Thyroid gland (tissue), 4 donors: ENCODE measurements around the gene CASR. TPM values are rescaled to one million over a fixed set of nuclear protein-coding genes. Genes with fewer than 3 reads are reported as not detected.
A peak's percentile ranks its signal among the peaks of the same experiment; 100 is the strongest.

Experiments used
- DNase-seq, 2 donors: peaks; one replicate each; pipeline ENCODE4 v3.0.0-alpha.2; 2019
- H3K27ac ChIP-seq, 3 donors: fragments of 200-600 bp; sonication (generic); 1 replicate in 2 of 3; 2 replicates in 1 of 3; pipeline ENCODE4 v1.5.1; 2016 to 2019; ENCODE audit warnings: mild to moderate bottlenecking in 1 of 3, moderate library complexity in 1 of 3
- H3K27me3 ChIP-seq: fragments of 200-600 bp; sonication (generic); one replicate; pipeline ENCODE4 v1.5.1; 2019
- H3K36me3 ChIP-seq, 2 donors: fragments of 200-600 bp; sonication (generic); one replicate each; pipeline ENCODE4 v1.5.1; 2016 to 2019
- H3K4me1 ChIP-seq, 2 donors: fragments of 200-600 bp; sonication (generic); one replicate each; pipeline ENCODE4 v1.5.1; 2017 to 2019
- H3K4me3 ChIP-seq, 3 donors: fragments of 200-600 bp; sonication (generic); replicated peaks in 1 of 3; 1 replicate in 2 of 3; 2 replicates in 1 of 3; pipeline ENCODE4 v1.5.1; 2016; ENCODE audit warnings: mild to moderate bottlenecking in 1 of 3
- H3K9me3 ChIP-seq: fragments of 200-600 bp; sonication (generic); one replicate; pipeline ENCODE4 v1.5.1; 2017
- POLR2A ChIP-seq, 2 donors: fragments of 450-650 bp; IDR thresholded peaks; one replicate each; pipeline ENCODE4 v1.6.1; 2017; ENCODE audit warnings: antibody characterized with exemption in 2 of 2, mild to moderate bottlenecking in 2 of 2, moderate library complexity in 1 of 2
- WGBS, 2 donors: methylation state at CpG; one replicate each; pipeline ENCODE4 v1.1.5; 2017; 5-methylcytosine and 5-hydroxymethylcytosine counted together
- intact Hi-C: fragments of 100-400 bp; cut with DNase I; formaldehyde crosslinking; loops from one replicate; pipeline ENCODE4 v1.15.1; 2023
- total RNA-seq, 4 donors: library from RNA; depleted of rRNA; stranded (reverse); fragments of >200 nt; gene quantifications; one replicate each; pipeline ENCODE4 v1.2.3, GENCODE V29; 2016
- TF ChIP-seq, protein P1 (sequence below), 6 experiments: fragments of 200-600 bp in 3 of 6; fragments of 450-650 bp in 3 of 6; sonication (generic) in 3 of 6; IDR thresholded peaks; one replicate each; pipeline ENCODE4 v1.5.1; 2016 to 2019; ENCODE audit warnings: antibody characterized with exemption in 6 of 6, mild to moderate bottlenecking in 2 of 6, inconsistent platforms in 1 of 6, moderate library complexity in 1 of 6

CASR gene
- total RNA-seq, 4 donors from 2014 or later = under 0.01 to 1.2 (median 0.17) TPM; not detected in 1

DNA sequence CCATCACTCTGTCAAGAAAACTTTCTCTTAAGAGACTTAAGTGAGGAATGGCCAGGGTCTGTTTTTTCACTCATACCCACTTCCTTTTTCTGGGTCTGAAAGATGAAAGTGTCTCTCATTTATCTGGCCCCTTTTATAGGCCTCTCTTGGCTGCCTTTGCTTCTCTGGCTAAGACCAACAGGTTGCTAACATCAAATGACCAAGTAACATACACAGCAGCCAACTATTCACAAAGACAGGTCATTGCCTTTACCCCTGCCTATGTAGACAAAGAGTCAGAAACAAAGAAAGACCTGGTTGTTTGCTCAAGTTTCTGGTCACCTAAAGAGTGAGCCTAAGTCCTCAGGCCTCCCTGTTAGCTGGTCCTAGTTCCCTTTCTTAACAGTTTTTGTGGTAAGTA, 117.6 kb downstream of the CASR start:
- TF ChIP-seq POLR2A (IDR thresholded peaks at IDR 0.05) = no peak
- TF ChIP-seq, protein P1, sequence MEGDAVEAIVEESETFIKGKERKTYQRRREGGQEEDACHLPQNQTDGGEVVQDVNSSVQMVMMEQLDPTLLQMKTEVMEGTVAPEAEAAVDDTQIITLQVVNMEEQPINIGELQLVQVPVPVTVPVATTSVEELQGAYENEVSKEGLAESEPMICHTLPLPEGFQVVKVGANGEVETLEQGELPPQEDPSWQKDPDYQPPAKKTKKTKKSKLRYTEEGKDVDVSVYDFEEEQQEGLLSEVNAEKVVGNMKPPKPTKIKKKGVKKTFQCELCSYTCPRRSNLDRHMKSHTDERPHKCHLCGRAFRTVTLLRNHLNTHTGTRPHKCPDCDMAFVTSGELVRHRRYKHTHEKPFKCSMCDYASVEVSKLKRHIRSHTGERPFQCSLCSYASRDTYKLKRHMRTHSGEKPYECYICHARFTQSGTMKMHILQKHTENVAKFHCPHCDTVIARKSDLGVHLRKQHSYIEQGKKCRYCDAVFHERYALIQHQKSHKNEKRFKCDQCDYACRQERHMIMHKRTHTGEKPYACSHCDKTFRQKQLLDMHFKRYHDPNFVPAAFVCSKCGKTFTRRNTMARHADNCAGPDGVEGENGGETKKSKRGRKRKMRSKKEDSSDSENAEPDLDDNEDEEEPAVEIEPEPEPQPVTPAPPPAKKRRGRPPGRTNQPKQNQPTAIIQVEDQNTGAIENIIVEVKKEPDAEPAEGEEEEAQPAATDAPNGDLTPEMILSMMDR (IDR thresholded peaks at IDR 0.05) = no peak
- no peaks in the 10 kb centered on the region for H3K9me3 ChIP-seq
- intact Hi-C loops = no loop called here
- DNase-seq = no peak
- no peaks in the 10 kb centered on the region for H3K36me3 ChIP-seq
- H3K4me3 ChIP-seq = no peak overlapping the region
- H3K27me3 ChIP-seq = no peaks in the 10 kb centered on the region
- H3K27ac ChIP-seq = no peak overlapping the region
- peaks cover 1 to 4% of the 10 kb centered on the region in 2 donors for H3K4me1 ChIP-seq

DNA sequence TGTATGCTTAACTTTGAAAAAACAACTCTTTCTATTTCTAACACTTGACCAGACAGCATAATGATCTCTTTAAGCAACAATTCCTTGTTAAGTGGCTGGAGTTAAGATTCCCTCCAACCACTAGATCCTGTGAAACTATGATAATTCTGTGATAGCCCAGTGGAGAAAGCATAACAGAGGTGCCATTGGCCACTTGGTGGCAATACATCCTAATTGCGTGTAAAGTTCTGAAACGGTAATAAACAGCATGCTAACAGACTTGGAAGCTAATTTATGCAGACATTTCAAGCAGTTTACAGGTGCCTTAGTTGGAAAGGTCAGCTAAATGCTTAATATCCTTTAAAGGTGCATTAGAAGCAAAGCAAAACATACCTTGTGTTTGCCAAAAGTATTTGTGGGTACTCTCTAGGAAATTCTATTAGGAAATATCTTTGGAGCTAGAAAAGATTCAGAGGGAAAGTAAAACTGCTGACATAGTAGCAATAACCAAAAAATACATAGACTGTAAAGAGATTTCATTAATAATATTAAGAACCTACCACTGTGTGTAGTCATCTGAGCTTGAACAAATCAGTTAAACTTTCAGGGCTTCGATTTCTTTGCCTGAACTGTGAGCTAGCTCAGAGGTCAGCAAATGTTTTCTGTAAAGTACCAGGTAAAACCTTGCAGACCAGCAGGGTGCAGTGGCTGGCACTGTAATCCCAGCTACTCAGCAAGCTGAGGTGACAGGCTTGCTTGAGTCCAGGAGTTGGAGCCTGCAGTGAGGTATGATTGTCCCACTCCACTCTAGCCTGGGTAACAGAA, 122.6 kb downstream of the CASR start:
- DNase-seq = peak; percentile 42 to 55
- Histone ChIP-seq H3K9me3 (no peaks in the 10 kb centered on the region), H3K27ac (no peak overlapping the region), H3K4me1 (peaks cover 24 to 30% of the 10 kb centered on the region in 2 donors), H3K27me3 (no peaks in the 10 kb centered on the region), H3K4me3 (no peak overlapping the region), H3K36me3 (no peaks in the 10 kb centered on the region)
- TF ChIP-seq, protein P1 (IDR thresholded peaks at IDR 0.05) = no peak
- no peak for TF ChIP-seq POLR2A (IDR thresholded peaks at IDR 0.05)
- intact Hi-C loops = no loop called here
- WGBS, 2 donors = 25 to 26% methylated on average over 3 of the region's 3 CpGs

DNA sequence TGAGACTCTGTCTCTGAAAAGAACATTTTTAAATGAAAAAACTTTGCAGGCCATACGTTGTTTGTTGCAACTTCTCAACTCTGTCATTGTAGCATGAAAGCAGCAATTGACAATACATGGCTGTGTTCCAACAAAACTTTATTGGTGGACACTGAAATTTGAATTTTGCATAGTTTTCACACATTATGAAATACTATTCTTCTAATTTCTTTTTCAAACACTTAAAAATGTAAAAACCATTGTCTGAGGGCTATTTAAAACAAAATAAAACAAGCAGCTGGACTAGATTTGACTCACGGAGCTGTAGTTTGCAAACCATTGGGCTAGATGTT, 123.1 kb downstream of the CASR start:
- no peaks in the 10 kb centered on the region for H3K9me3 ChIP-seq
- TF ChIP-seq, protein P1 (IDR thresholded peaks at IDR 0.05) = no peak
- TF ChIP-seq POLR2A (IDR thresholded peaks at IDR 0.05) = no peak
- no peak overlapping the region for H3K4me3 ChIP-seq
- H3K4me1 ChIP-seq = peaks cover 24 to 33% of the 10 kb centered on the region in 2 donors
- H3K36me3 ChIP-seq = no peaks in the 10 kb centered on the region
- H3K27ac ChIP-seq = peak overlapping the region in 1 of 3 donors; percentile 9
- no peaks in the 10 kb centered on the region for H3K27me3 ChIP-seq
- DNase-seq = no peak
- intact Hi-C loops = no loop called here
- WGBS, 2 donors = 55 to 67% methylated on average over 2 of the region's 2 CpGs

DNA sequence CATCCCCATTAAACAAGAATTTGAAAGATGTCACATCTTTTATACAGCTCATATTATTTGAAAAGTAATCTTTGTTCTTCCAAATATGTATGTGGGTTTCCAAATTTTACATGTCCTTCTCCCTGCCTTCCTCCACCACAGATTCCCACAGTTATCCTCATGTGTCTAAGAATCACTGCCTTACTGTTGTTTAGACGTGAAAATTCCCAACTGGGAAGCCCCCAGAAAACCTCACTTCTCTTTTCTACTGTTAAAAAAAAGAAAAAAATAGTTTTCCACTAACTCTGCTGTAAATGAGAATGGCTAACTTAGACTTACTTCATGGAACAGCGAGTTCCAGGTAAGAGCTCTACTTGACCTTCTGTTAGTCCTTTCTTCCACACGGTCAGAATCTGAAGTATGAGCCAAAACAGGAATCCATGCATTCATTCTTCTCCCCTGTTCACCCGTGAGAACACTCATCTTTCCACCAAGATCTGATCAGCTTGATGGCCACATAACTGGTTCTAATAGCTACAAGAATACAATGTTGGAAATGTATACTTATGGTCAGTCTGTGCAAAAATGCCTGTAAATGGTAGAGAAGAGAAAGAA, 123.7 kb downstream of the CASR start:
- 30 to 45% methylated on average over 4 of the region's 4 CpGs for WGBS, 2 donors
- peaks cover 24 to 33% of the 10 kb centered on the region in 2 donors for H3K4me1 ChIP-seq
- H3K4me3 ChIP-seq = no peak overlapping the region
- H3K9me3 ChIP-seq = no peaks in the 10 kb centered on the region
- TF ChIP-seq POLR2A (IDR thresholded peaks at IDR 0.05) = no peak
- TF ChIP-seq, protein P1 (IDR thresholded peaks at IDR 0.05) = no peak
- intact Hi-C loops = no loop called here
- DNase-seq = peak in 1 of 2 donors; percentile 4
- peak overlapping the region in 1 of 3 donors; percentile 9 for H3K27ac ChIP-seq
- H3K27me3 ChIP-seq = no peaks in the 10 kb centered on the region
- H3K36me3 ChIP-seq = no peaks in the 10 kb centered on the region

DNA sequence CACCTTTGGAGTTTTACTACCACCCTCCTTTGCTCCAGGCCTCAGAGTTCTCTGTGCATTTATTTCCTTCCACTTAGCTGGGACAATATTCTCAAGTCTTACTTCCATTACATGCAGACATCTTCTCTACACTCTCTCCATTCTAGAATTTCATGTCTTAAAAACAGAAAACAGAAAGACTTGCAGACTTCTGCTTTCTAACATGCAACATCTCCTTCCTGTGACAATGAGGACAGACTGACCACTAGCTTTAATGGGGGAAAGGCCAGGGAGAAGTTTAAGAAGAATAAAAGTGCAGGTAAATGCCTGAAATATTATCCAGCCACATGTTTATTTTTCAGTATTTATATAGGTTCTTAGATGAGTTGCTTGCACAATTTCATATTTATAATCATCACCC, 124.5 kb downstream of the CASR start:
- peaks cover 24 to 33% of the 10 kb centered on the region in 2 donors for H3K4me1 ChIP-seq
- H3K36me3 ChIP-seq = no peaks in the 10 kb centered on the region
- H3K4me3 ChIP-seq = no peak overlapping the region
- no peaks in the 10 kb centered on the region for H3K27me3 ChIP-seq
- intact Hi-C loops = no loop called here
- H3K9me3 ChIP-seq = no peaks in the 10 kb centered on the region
- no peak overlapping the region for H3K27ac ChIP-seq
- TF ChIP-seq, protein P1 (IDR thresholded peaks at IDR 0.05) = no peak
- no peak for TF ChIP-seq POLR2A (IDR thresholded peaks at IDR 0.05)
- no peak for DNase-seq
